Neuronal stem cell (in vitro differentiated cells): ENCODE measurements around the gene PRAMEF1.

Source experiments
- DNase-seq: peaks from one replicate; pipeline ENCODE4 v3.0.0-alpha.2; 2013; ENCODE audit warnings: low spot score
- H2AFZ ChIP-seq: one replicate; pipeline ENCODE4 v1.6.1; 2013; ENCODE audit warnings: mild to moderate bottlenecking, low read length, inconsistent platforms
- H2AK5ac ChIP-seq: 2 replicates; pipeline ENCODE4 v1.6.1; 2013; ENCODE audit warnings: low read depth, mild to moderate bottlenecking, inconsistent platforms, low read length, moderate library complexity, mixed read lengths
- H2BK120ac ChIP-seq: 2 replicates; pipeline ENCODE4 v1.6.1; 2013; ENCODE audit warnings: low read depth, mild to moderate bottlenecking, inconsistent platforms, low read length, moderate library complexity, mixed read lengths
- H2BK12ac ChIP-seq: one replicate; pipeline ENCODE4 v1.6.1; 2013; ENCODE audit warnings: low read length, inconsistent platforms
- H2BK15ac ChIP-seq: 2 replicates; pipeline ENCODE4 v1.6.1; 2013; ENCODE audit warnings: mild to moderate bottlenecking, low read length, inconsistent platforms, mixed read lengths
- H2BK5ac ChIP-seq: one replicate; pipeline ENCODE4 v1.6.1; 2013; ENCODE audit warnings: inconsistent platforms, mild to moderate bottlenecking, low read length, moderate library complexity
- H3K14ac ChIP-seq: one replicate; pipeline ENCODE4 v1.6.1; 2013; ENCODE audit warnings: low read length, inconsistent platforms
- H3K18ac ChIP-seq: 2 replicates; pipeline ENCODE4 v1.6.1; 2013; ENCODE audit warnings: low read length, inconsistent platforms
- H3K23ac ChIP-seq: 2 replicates; pipeline ENCODE4 v1.6.1; 2013; ENCODE audit warnings: low read depth, mild to moderate bottlenecking, mixed read lengths, low read length, inconsistent platforms; ENCODE audit not compliant: poor library complexity
- H3K27ac ChIP-seq: replicated peaks from 3 replicates; pipeline ENCODE4 v1.5.1; 2013; ENCODE audit warnings: low read length, inconsistent platforms
- H3K27me3 ChIP-seq, 3 experiments: 2 replicates each; pipeline ENCODE4 v1.6.1; 2013; ENCODE audit warnings: low read length in 3 of 3, mild to moderate bottlenecking in 2 of 3, inconsistent platforms in 1 of 3, low read depth in 1 of 3, mixed read lengths in 1 of 3, moderate library complexity in 1 of 3; ENCODE audit not compliant: control insufficient read depth in 3 of 3, insufficient read depth in 3 of 3
- H3K36me3 ChIP-seq, 2 donors: replicated peaks in 1 of 2; 2 replicates each; pipeline ENCODE4 v1.6.1; 2013; ENCODE audit warnings: low read length in 2 of 2; ENCODE audit not compliant: control insufficient read depth in 2 of 2, insufficient read depth in 2 of 2
- H3K4ac ChIP-seq: 2 replicates; pipeline ENCODE4 v1.6.1; 2013; ENCODE audit warnings: inconsistent platforms, mild to moderate bottlenecking, low read length, moderate library complexity
- H3K4me1 ChIP-seq, 2 donors: 1 replicate in 1 of 2; 2 replicates in 1 of 2; pipeline ENCODE4 v1.6.1; 2013; ENCODE audit warnings: low read length in 2 of 2, low read depth in 1 of 2; ENCODE audit not compliant: control insufficient read depth in 2 of 2, insufficient read depth in 1 of 2
- H3K4me2 ChIP-seq: one replicate; pipeline ENCODE4 v1.6.1; 2013; ENCODE audit warnings: mild to moderate bottlenecking, low read length, inconsistent platforms; ENCODE audit not compliant: insufficient read depth, poor library complexity, severe bottlenecking
- H3K4me3 ChIP-seq, 2 donors: 2 replicates each; pipeline ENCODE4 v1.5.1; 2013; ENCODE audit warnings: low read length in 2 of 2, mild to moderate bottlenecking in 2 of 2, inconsistent platforms in 1 of 2, moderate library complexity in 1 of 2
- H3K79me1 ChIP-seq: one replicate; pipeline ENCODE4 v1.6.1; 2013; ENCODE audit warnings: low read depth, mild to moderate bottlenecking, inconsistent platforms, low read length, moderate library complexity
- H3K9ac ChIP-seq: one replicate; pipeline ENCODE4 v1.6.1; 2013; ENCODE audit warnings: mild to moderate bottlenecking, low read depth, low read length, inconsistent platforms; ENCODE audit not compliant: poor library complexity
- H3K9me3 ChIP-seq, 2 donors: replicated peaks in 1 of 2; 2 replicates each; pipeline versions ENCODE3 to v1.6.1; 2013; ENCODE audit warnings: low read length in 2 of 2, mild to moderate bottlenecking in 2 of 2, inconsistent platforms in 1 of 2, low read depth in 1 of 2, mixed read lengths in 1 of 2, moderate library complexity in 1 of 2; ENCODE audit not compliant: control insufficient read depth in 2 of 2, insufficient read depth in 1 of 2
- H4K8ac ChIP-seq: one replicate; pipeline ENCODE4 v1.6.1; 2013; ENCODE audit warnings: low read depth, mild to moderate bottlenecking, inconsistent platforms, low read length, moderate library complexity
- H4K91ac ChIP-seq: one replicate; pipeline ENCODE4 v1.6.1; 2013; ENCODE audit warnings: low read length, low read depth, mild to moderate bottlenecking, inconsistent platforms; ENCODE audit not compliant: poor library complexity
- WGBS, 2 donors: extraction: QIAGEN DNeasy Blood & Tissue Kit; methylation state at CpG; one replicate each; pipeline ENCODE4 v1.1.7; 2013; ENCODE audit warnings: missing lambda C conversion rate in 2 of 2, mixed read lengths in 1 of 2; ENCODE audit not compliant: insufficient read length in 2 of 2, insufficient replicate concordance in 1 of 2; ENCODE audit errors: extremely low coverage in 2 of 2; 5-methylcytosine and 5-hydroxymethylcytosine counted together

Gene PRAMEF1

DNA sequence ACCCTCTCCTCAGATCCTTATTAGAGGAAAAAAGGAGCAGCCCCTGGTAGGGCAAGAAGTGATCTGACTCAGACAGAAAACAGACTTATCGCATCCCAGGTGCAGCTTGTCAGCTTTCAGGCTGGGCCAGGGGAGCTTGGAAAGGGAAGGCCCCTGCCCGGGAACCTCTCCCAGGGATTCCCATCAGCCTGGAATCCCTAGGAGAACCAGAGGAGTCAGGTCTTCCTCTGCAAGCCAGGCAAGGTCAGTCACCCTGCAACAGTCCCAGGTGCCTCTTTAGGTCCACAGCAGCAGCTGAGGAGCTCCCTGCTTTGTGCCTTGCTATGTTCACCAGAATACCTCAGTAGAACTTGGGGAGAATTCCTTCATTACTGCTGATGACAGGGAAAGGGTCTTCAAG, 20.6 kb upstream of the PRAMEF1 start:
- H3K4me2 ChIP-seq, result no peak overlapping the region
- no peak overlapping the region for H4K8ac ChIP-seq
- no peak overlapping the region for H4K91ac ChIP-seq
- H2BK12ac ChIP-seq, result no peak overlapping the region
- no peak overlapping the region for H2BK15ac ChIP-seq
- H3K4me1 ChIP-seq, result no peaks in the 10 kb centered on the region
- H2BK120ac ChIP-seq, result no peak overlapping the region
- H3K9ac ChIP-seq, result no peak overlapping the region
- no peak overlapping the region for H2BK5ac ChIP-seq
- DNase-seq, result no peak
- WGBS, 2 donors, result no CpG with 5 or more reads among the region's 2 CpGs
- no peak overlapping the region for H3K4me3 ChIP-seq
- no peaks in the 10 kb centered on the region for H3K79me1 ChIP-seq
- H3K9me3 ChIP-seq, result no peaks in the 10 kb centered on the region
- no peak overlapping the region for H3K27ac ChIP-seq
- H2AFZ ChIP-seq, result no peak overlapping the region
- no peaks in the 10 kb centered on the region for H3K36me3 ChIP-seq
- H3K14ac ChIP-seq, result no peak overlapping the region
- H2AK5ac ChIP-seq, result no peak overlapping the region
- no peak overlapping the region for H3K23ac ChIP-seq
- H3K18ac ChIP-seq, result no peak overlapping the region
- peaks cover 0 to 29% (median 2%) of the 10 kb centered on the region in 3 experiments for H3K27me3 ChIP-seq
- H3K4ac ChIP-seq, result no peak overlapping the region

DNA sequence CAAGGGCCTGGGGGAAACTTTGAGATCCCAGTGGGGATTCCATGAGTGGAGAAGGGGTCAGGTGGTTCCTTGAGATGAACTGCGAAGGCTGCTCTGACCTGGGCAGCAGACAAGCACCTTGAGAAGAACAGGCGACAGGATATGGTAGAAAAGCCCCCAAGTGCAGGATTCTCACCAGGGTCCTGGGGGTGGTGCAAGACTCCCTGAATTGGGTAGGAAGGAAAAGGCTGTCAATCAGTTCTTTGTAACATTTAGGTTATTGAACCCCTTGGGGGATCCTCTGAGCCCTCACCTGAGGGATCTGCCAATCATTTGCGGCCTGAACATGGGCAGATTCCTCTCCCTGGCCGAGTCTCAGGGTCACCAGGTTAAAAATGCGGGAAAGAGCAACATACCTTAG, 20.0 kb upstream of the PRAMEF1 start:
- no CpG with 5 or more reads among the region's 5 CpGs for WGBS, 2 donors
- no peaks in the 10 kb centered on the region for H3K79me1 ChIP-seq

DNA sequence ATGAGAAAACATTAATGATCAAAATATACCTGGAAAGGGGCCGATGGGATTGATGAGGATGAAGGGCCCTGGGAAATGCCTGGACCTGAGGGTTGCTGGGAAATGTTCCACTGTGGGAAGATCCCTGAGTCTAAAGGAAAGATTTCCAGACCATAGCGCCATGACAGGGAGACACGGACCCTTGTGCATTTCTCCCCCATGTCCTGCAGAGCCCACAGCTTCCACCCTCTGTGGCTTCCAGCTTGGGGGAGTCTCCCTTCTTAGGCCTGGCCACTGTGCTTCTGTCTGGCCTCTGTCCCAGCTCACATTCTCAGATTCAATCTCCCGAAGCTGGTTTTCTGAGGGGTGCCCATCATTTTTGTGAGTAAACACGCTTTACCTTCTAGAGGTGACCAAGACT, 18.7 kb upstream of the PRAMEF1 start:
- H3K9me3 ChIP-seq, result no peaks in the 10 kb centered on the region
- no peak overlapping the region for H4K8ac ChIP-seq
- no peak overlapping the region for H3K4me2 ChIP-seq
- no peak overlapping the region for H3K27ac ChIP-seq
- H2AK5ac ChIP-seq, result no peak overlapping the region
- no peaks in the 10 kb centered on the region for H3K36me3 ChIP-seq
- no peak overlapping the region for H4K91ac ChIP-seq
- no CpG with 5 or more reads among the region's 5 CpGs for WGBS, 2 donors
- no peak overlapping the region for H3K4me3 ChIP-seq
- no peak overlapping the region for H3K18ac ChIP-seq
- no peak overlapping the region for H2BK15ac ChIP-seq
- H3K14ac ChIP-seq, result no peak overlapping the region
- H3K23ac ChIP-seq, result no peak overlapping the region
- no peaks in the 10 kb centered on the region for H3K4me1 ChIP-seq
- no peak overlapping the region for H2AFZ ChIP-seq
- no peak for DNase-seq
- no peak overlapping the region for H2BK120ac ChIP-seq
- peaks cover 0 to 32% (median 2%) of the 10 kb centered on the region in 3 experiments for H3K27me3 ChIP-seq
- H3K4ac ChIP-seq, result no peak overlapping the region
- H3K79me1 ChIP-seq, result no peaks in the 10 kb centered on the region
- no peak overlapping the region for H2BK5ac ChIP-seq
- H2BK12ac ChIP-seq, result no peak overlapping the region
- H3K9ac ChIP-seq, result no peak overlapping the region

More for the DNA sequence above, 20.0 kb upstream of the PRAMEF1 start:
- no peak overlapping the region for H3K4me3 ChIP-seq
- H2AK5ac ChIP-seq, result no peak overlapping the region
- no peak overlapping the region for H2BK5ac ChIP-seq
- no peak overlapping the region for H3K4ac ChIP-seq
- H4K91ac ChIP-seq, result no peak overlapping the region
- no peak overlapping the region for H3K14ac ChIP-seq
- no peak overlapping the region for H2AFZ ChIP-seq
- no peak overlapping the region for H3K18ac ChIP-seq
- no peaks in the 10 kb centered on the region for H3K9me3 ChIP-seq
- H3K27me3 ChIP-seq, result peaks cover 0 to 29% (median 2%) of the 10 kb centered on the region in 3 experiments
- no peak overlapping the region for H2BK15ac ChIP-seq
- no peak overlapping the region for H3K9ac ChIP-seq
- no peak overlapping the region for H3K4me2 ChIP-seq
- H2BK120ac ChIP-seq, result no peak overlapping the region
- DNase-seq, result no peak
- no peaks in the 10 kb centered on the region for H3K4me1 ChIP-seq
- H2BK12ac ChIP-seq, result no peak overlapping the region
- H3K23ac ChIP-seq, result no peak overlapping the region
- H4K8ac ChIP-seq, result no peak overlapping the region
- H3K36me3 ChIP-seq, result no peaks in the 10 kb centered on the region
- H3K27ac ChIP-seq, result no peak overlapping the region

DNA sequence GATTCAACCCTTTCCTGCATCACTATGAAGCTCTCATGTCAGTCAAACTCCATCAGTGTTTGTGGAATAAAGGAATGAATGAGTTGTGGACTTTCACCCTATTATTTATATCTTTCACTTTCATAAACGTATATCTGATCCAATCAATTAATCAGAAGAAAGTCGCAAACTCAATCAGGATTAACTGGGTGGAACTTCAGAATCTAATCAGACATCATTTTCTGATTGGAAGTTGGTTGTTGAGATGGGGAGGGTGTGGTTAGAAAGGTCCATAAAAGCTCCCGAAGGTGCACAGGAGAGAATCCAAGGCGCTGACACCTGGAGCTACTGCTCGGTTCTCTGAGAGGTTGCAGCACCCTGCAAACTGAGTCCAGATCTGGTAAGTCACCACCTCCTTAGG, 17.8 kb upstream of the PRAMEF1 start, which contains the start of gene PRAMEF12:
Gene PRAMEF12 (plus strand): TSS at position 301 of the 400 bp plus-strand sequence. CDS start 1,130 bp downstream, outside the sequence.
- H2BK5ac ChIP-seq, result no peak within 1 kb of the TSS
- no peak within 1 kb of the TSS for H3K9ac ChIP-seq
- no peak within 1 kb of the TSS for H3K4me3 ChIP-seq
- H3K4ac ChIP-seq, result no peak within 1 kb of the TSS
- H4K91ac ChIP-seq, result no peak within 1 kb of the TSS
- no peaks in the 10 kb centered on the region for H3K4me1 ChIP-seq
- no peak within 1 kb of the TSS for H2AFZ ChIP-seq
- no peak within 1 kb of the TSS for H2AK5ac ChIP-seq
- no peak within 1 kb of the TSS for H3K14ac ChIP-seq
- no peak within 1 kb of the TSS for H3K4me2 ChIP-seq
- H2BK12ac ChIP-seq, result no peak within 1 kb of the TSS
- H2BK120ac ChIP-seq, result no peak within 1 kb of the TSS
- H3K18ac ChIP-seq, result no peak within 1 kb of the TSS
- no peak for DNase-seq
- H3K79me1 ChIP-seq, result peaks cover 2% of the 10 kb centered on the region
- no CpG with 5 or more reads among the region's 5 CpGs for WGBS, 2 donors
- H3K27ac ChIP-seq, result no peak within 1 kb of the TSS
- no peak within 1 kb of the TSS for H2BK15ac ChIP-seq
- no peaks in the 10 kb centered on the region for H3K9me3 ChIP-seq
- no peaks in the 10 kb centered on the region for H3K36me3 ChIP-seq
- H4K8ac ChIP-seq, result no peak within 1 kb of the TSS
- peaks cover 0 to 35% (median 4%) of the 10 kb centered on the region in 3 experiments for H3K27me3 ChIP-seq
- no peak within 1 kb of the TSS for H3K23ac ChIP-seq
